HG03460 (cell line): ENCODE data around the gene SPATA46.

Experiments used
- ATAC-seq: cut with Tn5 transposase; IDR thresholded peaks from one replicate; pipeline ENCODE4 v1.9.1; 2021; ENCODE audit not compliant: unreplicated experiment

Gene SPATA46

GRCh38 chr1:162391790-162392563, 15.3 kb upstream of the SPATA46 start:
- no peak for ATAC-seq

DNA sequence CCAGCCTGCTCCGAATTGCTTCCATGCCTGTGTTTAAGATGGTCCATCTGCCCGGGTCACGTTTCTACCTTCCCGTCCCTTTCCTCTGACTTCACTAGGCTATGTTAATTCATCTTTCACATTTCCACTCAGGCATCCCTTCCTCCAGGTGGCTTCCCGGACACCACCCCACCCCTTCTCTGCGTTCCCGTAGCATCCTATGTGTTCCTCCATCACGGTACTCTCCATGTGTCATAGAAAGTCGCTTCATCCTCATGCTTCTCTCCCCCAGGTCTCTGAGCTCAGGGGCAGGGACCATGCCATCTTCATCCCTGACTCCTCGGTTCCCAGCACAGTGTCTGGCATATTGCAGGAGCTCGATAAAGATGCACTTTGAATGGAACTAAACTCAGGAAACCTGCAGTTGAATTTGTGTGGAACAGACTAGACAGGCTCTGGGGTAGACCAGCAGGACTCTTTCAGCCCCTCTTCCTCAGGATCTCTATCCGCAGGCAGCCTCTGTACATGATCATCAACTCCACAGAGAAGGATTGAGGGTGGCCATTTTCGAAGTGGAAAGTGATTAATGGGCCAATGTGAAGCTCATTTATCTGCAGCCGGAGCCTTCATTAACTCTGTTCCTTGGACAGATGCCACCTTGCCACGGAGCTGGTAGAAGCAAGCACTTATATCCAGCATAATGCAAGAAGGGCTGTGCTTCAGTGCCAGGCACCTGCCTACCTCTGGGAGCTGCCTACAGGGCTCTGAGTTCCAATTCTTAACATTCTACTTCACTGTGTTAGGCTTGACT, 13.9 kb upstream of the SPATA46 start:
- ATAC-seq: no peak

DNA sequence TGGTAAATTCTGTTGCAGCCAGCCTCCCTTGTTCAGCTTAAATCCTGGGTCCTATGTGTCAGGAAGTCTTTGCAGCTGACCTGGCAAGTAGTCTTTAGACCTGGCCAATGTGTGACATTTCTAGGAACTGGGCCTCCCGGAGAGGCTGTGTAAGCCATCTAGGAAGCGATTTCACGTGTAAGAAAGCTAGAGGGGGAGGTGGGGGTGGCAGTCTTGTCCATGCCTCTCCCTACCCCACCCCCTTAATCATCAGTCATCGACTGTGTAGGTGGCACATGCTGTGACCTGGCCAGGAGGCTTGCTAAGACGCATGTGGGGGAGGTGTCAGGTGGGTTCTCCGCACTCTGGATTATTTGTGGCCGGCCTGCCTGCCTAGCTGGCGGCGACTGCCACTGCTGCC, 13.3 kb upstream of the SPATA46 start:
- ATAC-seq: no peak

- ATAC-seq: peak; percentile 53
Measured at GRCh38 chr1:162389021-162389818, 12.6 kb upstream of the SPATA46 start.

- no peak for ATAC-seq
Measured at GRCh38 chr1:162388615-162389014, 12.0 kb upstream of the SPATA46 start.

DNA sequence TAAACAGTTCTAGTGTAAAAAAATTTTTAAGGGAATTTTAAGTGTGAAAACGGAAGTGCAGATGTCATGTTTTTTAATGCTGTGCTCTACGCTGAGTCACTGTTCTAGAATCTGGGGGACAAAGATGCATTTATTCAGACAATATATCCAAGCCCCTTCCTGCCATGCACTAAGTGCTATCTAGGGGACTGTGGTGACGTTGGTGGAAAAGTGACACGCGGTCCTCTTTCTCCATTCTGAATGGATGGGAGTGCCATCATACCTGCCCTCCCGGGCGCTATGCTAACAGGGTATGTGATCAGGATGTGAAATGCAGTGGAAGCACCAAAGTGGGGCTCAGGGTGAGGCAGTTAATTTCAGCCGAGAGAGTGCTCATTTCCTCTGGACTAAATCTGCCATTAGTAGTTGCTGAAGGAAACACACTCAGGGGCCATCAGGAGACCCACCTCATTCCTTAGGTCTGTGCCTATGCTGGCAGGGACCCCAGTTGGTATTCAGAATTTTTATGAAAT, 11.5 kb upstream of the SPATA46 start:
- ATAC-seq: no peak

- ATAC-seq: no peak
Measured at GRCh38 chr1:162387226-162388082, 10.8 kb upstream of the SPATA46 start.

- ATAC-seq: no peak
Measured at GRCh38 chr1:162386292-162387225, 9.9 kb upstream of the SPATA46 start.

- ATAC-seq: no peak
Measured at GRCh38 chr1:162385702-162386101, 9.0 kb upstream of the SPATA46 start.

- no peak for ATAC-seq
Measured at GRCh38 chr1:162385280-162385623, 8.6 kb upstream of the SPATA46 start.

GRCh38 chr1:162384601-162385279, 8.1 kb upstream of the SPATA46 start:
- ATAC-seq: no peak

- no peak for ATAC-seq
Measured at GRCh38 chr1:162384116-162384515, 7.5 kb upstream of the SPATA46 start.

DNA sequence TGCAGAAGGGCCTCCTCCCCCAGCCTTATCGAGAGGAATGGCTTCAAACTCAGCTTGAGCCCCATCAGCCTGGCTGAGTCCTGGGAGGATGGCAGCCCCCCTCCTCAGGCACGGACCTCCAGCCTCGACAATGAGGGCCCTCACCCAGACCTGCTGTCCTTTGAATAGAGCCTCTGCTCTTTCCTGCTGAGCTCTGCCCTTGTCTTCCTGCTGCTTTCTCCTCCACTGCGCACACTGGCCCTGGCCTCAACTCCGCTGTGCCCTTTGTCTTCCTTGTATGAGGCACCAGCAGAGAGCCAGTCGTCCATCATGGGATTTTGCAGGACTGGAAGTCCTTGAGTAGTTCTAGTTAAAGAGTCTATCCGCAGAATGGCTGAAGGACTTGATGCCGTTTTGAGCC, 6.9 kb upstream of the SPATA46 start:
- no peak for ATAC-seq

DNA sequence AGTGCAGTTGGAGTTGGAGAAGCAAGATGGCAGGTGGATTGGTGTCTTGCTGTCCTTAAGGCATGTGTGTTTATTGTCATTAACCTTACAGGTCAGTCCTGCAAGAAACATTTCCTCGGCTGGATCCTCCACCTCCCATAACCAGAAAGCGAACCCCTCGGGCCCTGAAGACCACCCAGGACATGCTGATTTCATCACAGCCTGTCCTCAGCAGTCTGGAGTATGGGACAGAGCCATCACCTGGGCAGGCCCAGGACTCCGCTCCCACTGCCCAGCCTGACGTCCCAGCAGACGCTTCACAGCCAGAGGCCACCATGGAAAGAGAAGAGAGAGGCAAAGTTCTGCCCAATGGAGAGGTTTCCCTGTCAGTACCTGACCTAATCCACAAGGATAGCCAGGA, 6.4 kb upstream of the SPATA46 start:
- no peak for ATAC-seq

GRCh38 chr1:162381941-162382750, 5.5 kb upstream of the SPATA46 start:
- no peak for ATAC-seq

DNA sequence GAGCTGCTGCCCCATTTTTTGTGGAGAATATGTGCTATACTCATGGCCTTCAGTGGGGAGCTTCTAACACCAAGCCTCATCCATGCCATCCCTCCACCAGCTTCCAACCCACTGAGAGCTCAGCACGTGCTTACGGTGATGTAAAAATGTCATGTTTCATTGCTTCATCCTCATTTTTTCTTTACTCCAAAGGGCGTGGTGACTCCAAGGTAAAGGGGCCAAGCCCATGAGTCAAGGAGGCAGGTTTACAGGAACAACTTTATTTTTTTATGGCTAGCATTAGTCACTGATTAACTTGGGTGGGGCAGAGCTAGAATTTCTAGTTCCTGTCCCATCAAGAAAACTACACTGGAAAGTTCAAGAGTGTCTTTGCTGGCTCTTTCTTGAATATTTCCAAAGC, 4.7 kb upstream of the SPATA46 start, which contains the start of gene C1orf226:
Gene C1orf226, plus strand, starts transcription at position 346 of the 400 bp plus-strand sequence. CDS start 174 bp downstream, outside the sequence.
- ATAC-seq: no peak

- no peak for ATAC-seq
Measured at GRCh38 chr1:162380061-162380846, 3.6 kb upstream of the SPATA46 start.
